GM18867 (cell line): Measurements from ENCODE around the gene JAK1.

ENCODE experiments used
- ATAC-seq: cut with Tn5 transposase; IDR thresholded peaks from one replicate; pipeline ENCODE4 v1.9.1; 2021; ENCODE audit warnings: mild to moderate bottlenecking, moderate library complexity; ENCODE audit not compliant: unreplicated experiment

JAK1 gene

DNA sequence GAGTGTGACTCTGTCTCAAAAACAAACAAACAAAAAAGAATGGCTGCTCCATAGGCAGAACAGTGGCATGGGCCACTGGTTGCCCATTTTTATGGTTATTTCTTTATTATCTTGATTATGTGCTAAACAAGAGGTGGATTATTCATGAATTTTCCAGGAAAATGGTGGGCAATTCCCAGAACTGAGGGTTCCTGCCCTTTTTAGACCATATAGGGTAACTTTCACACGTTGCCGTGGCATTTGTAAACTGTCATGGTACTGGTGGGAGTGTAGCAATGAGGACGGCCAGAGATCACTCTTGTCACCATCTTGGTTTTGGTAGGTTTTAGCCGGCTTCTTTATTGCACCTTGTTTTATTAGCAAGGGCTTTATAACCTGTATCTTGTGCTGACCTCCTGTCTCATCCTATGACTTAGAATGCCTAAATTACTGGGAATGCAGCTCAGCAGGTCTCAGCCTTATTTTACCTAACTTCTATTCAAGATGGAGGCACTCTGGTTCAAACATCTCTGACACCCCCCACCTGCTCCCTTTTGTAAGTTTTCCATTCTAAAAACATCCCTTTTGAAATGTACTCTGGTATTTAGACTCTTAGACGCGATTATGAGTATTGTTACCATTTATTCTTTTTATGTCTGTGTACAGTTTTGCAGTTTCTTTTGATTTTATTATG is 164.4 kb downstream of the JAK1 start:
- ATAC-seq, result no peak

DNA sequence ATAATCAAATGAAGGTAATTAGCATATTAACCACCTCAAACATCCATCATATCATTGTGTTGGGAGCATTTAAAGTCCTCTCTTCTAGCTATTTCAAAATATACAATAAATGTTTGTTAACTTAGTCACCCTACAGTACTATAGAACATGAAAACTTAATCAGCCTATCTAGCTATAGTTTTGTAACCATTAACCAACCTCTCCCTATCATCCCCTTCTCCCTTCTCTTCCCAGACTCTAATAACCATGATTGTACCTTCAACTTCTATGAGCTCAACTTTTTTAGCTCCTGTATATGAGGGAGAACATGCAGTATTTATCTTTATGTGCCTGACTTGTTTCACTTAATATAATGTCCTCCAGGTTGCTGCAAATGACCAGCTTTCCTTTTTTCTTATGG is 167.5 kb downstream of the JAK1 start:
- no peak for ATAC-seq

DNA sequence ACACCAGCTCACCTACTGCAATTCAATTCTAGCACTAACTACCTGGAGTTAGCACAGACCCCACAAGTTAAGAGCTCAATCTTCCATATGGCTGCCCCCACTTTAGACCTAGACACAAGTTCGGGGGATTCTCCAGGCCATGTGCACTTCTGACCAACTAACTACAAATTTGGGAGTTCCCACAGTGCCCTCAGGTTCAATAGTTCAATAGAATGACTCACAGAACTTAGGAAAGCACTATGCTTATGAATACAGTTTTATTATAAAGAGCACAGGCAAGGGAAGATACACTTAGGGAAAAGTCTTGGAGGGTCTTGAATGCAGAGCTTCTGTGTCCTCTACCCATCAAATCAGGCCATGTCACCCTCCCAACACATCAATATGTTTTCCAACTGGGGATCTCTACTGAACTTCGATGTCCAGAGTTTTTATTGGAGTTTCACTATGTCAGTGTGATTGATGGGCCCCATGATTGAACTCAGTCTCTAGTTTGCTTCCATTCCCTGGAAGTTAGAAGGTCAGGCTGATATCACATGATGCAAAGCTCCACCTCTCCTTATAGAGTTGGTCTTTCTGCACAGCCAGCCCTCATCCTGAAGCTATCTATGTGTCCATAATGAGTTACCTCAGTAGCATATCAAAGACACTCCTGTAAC is 175.4 kb downstream of the JAK1 start:
- no peak for ATAC-seq
